Liver (tissue), 9 donors: ENCODE data around the gene DNAH17. TPM values are rescaled to one million over a fixed set of nuclear protein-coding genes. Genes with fewer than 3 reads are reported as not detected.

Experiments used
- DNase-seq: peaks from one replicate; pipeline ENCODE4 v3.0.0-alpha.2; 2017; ENCODE audit warnings: low spot score
- H3K27ac ChIP-seq, 2 donors: one replicate each; pipeline ENCODE4 v1.7.0; 2013; ENCODE audit warnings: inconsistent platforms in 2 of 2, low read length in 2 of 2, control low read depth in 1 of 2, low read depth in 1 of 2, mild to moderate bottlenecking in 1 of 2
- H3K27me3 ChIP-seq, 4 donors: one replicate each; pipeline versions ENCODE4 v1.6.1 to v1.7.0; 2013; ENCODE audit warnings: low read length in 3 of 4, inconsistent platforms in 1 of 4, mild to moderate bottlenecking in 1 of 4, moderate library complexity in 1 of 4; ENCODE audit not compliant: control insufficient read depth in 4 of 4, insufficient read depth in 4 of 4
- H3K36me3 ChIP-seq, 4 donors: one replicate each; pipeline versions ENCODE4 v1.6.1 to v1.7.0; 2013; ENCODE audit warnings: low read length in 3 of 4, mild to moderate bottlenecking in 3 of 4, low read depth in 1 of 4, moderate library complexity in 1 of 4; ENCODE audit not compliant: control insufficient read depth in 4 of 4, insufficient read depth in 3 of 4
- H3K4me1 ChIP-seq, 4 donors: one replicate each; pipeline versions ENCODE4 v1.6.1 to v1.7.0; 2013; ENCODE audit warnings: low read length in 3 of 4, mild to moderate bottlenecking in 3 of 4, moderate library complexity in 1 of 4; ENCODE audit not compliant: control insufficient read depth in 4 of 4, insufficient read depth in 4 of 4
- H3K4me3 ChIP-seq, 3 donors: one replicate each; pipeline versions ENCODE4 v1.6.1 to v1.7.0; 2013; ENCODE audit warnings: low read length in 3 of 3, control low read depth in 1 of 3, low read depth in 1 of 3, mild to moderate bottlenecking in 1 of 3
- H3K9ac ChIP-seq, 2 donors: one replicate each; pipeline ENCODE4 v1.7.0; 2013; ENCODE audit warnings: low read length in 2 of 2, mild to moderate bottlenecking in 2 of 2, moderate library complexity in 2 of 2, control low read depth in 1 of 2, low read depth in 1 of 2
- H3K9me3 ChIP-seq, 4 donors: one replicate each; pipeline versions ENCODE4 v1.6.1 to v1.7.0; 2013; ENCODE audit warnings: low read length in 3 of 4; ENCODE audit not compliant: control insufficient read depth in 4 of 4
- FOXA1 ChIP-seq: IDR thresholded peaks from 2 replicates; pipeline ENCODE4 v1.6.1; 2016; ENCODE audit warnings: antibody characterized with exemption
- GABPA ChIP-seq, 2 donors: IDR thresholded peaks in 1 of 2; conservative IDR thresholded peaks in 1 of 2; 2 replicates each; pipeline ENCODE4 v1.6.1; 2016; ENCODE audit warnings: antibody characterized with exemption in 2 of 2, mild to moderate bottlenecking in 1 of 2, moderate library complexity in 1 of 2
- HNF4G ChIP-seq: IDR thresholded peaks from 2 replicates; pipeline ENCODE4 v1.6.1; 2016; ENCODE audit warnings: antibody characterized with exemption
- NR2F2 ChIP-seq: IDR thresholded peaks from 2 replicates; pipeline ENCODE4 v1.6.1; 2016; ENCODE audit warnings: antibody characterized with exemption
- RAD21 ChIP-seq, 2 donors: IDR thresholded peaks; 2 replicates each; pipeline ENCODE4 v1.6.1; 2016; ENCODE audit warnings: antibody characterized with exemption in 2 of 2, mild to moderate bottlenecking in 2 of 2
- RXRA ChIP-seq, 2 donors: IDR thresholded peaks; 2 replicates each; pipeline ENCODE4 v1.6.1; 2017 to 2018; ENCODE audit warnings: antibody characterized with exemption in 2 of 2, mild to moderate bottlenecking in 1 of 2
- SP1 ChIP-seq: IDR thresholded peaks from 2 replicates; pipeline ENCODE4 v1.6.1; 2018; ENCODE audit warnings: antibody characterized with exemption, mild to moderate bottlenecking
- TAF1 ChIP-seq: conservative IDR thresholded peaks from 2 replicates; pipeline ENCODE4 v1.6.1; 2016; ENCODE audit warnings: antibody characterized with exemption, mild to moderate bottlenecking
- WGBS: extraction: QIAGEN DNeasy Blood & Tissue Kit; methylation state at CpG from one replicate; pipeline ENCODE4 v1.1.7; 2013; 5-methylcytosine and 5-hydroxymethylcytosine counted together
- polyA plus RNA-seq, 2 donors: library from polyadenylated mRNA; stranded (reverse) in 1 of 2; unstranded in 1 of 2; fragments of 200-250 nt in 1 of 2; fragments of >200 nt in 1 of 2; fragmentation: Nextera tagmentation in 1 of 2; extraction: Ambion mirVana in 1 of 2; gene quantifications; one replicate each; pipeline versions ENCODE4 v1.2.1 to v1.2.3, GENCODE V29; 2013 to 2015
- total RNA-seq, 2 donors: library from RNA; depleted of rRNA; stranded (reverse); fragments of >200 nt; gene quantifications; one replicate each; pipeline ENCODE4 v1.2.3, GENCODE V29; 2014
- TF ChIP-seq, protein P1 (sequence below): fragments of 150-350 bp; IDR thresholded peaks from 2 replicates; pipeline ENCODE4 v1.5.1; 2017; ENCODE audit warnings: improper control_type of control experiment, low read depth, low read length; ENCODE audit not compliant: missing input control
- TF ChIP-seq, protein P2 (sequence below): IDR thresholded peaks from 2 replicates; pipeline ENCODE4 v1.6.1; 2016; ENCODE audit warnings: antibody characterized with exemption
- TF ChIP-seq, protein P3 (sequence below): IDR thresholded peaks from 2 replicates; pipeline ENCODE4 v1.6.1; 2016; ENCODE audit warnings: antibody characterized with exemption, mild to moderate bottlenecking
- donor health status: healthy.
- donor health status: healthy.
- donor health status: healthy.
- donor health status: healthy.
- donor health status: healthy.

Gene DNAH17
- total and polyA plus RNA-seq, 4 donors = 0.09 to 0.79 TPM; not detected in 2

DNA sequence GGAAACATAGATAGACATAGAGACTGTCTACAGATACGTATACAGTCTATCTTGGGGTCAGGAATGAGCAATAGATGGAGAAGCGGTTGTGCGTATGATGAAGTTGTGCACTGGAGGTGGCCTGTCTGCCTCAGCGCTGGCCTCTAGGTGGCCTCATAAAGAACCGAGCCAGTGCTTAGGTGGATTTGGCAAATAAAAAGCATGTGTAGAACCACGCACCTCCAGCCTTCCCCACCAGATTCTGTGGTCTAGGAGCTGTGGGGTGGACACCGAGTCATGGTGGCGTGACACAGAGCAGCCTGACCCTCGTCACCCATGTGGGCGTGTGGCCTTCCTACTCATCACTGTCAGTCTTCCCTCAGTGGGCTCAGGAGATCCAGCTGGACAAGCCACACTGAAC is 164.8 kb downstream of the DNAH17 start:
- Histone ChIP-seq H3K27ac (peak overlapping the region; percentile 20 to 21), H3K4me1 (peaks cover 8 to 12% (median 9%) of the 10 kb centered on the region in 4 donors), H3K36me3 (no peaks in the 10 kb centered on the region), H3K9ac (no peak overlapping the region), H3K4me3 (no peak overlapping the region), H3K27me3 (no peaks in the 10 kb centered on the region), H3K9me3 (no peaks in the 10 kb centered on the region)
- TF ChIP-seq RAD21 (IDR thresholded peaks at IDR 0.05) = no peak
- TF ChIP-seq FOXA1 = no peak
- no peak for TF ChIP-seq TAF1
- TF ChIP-seq, protein P1, sequence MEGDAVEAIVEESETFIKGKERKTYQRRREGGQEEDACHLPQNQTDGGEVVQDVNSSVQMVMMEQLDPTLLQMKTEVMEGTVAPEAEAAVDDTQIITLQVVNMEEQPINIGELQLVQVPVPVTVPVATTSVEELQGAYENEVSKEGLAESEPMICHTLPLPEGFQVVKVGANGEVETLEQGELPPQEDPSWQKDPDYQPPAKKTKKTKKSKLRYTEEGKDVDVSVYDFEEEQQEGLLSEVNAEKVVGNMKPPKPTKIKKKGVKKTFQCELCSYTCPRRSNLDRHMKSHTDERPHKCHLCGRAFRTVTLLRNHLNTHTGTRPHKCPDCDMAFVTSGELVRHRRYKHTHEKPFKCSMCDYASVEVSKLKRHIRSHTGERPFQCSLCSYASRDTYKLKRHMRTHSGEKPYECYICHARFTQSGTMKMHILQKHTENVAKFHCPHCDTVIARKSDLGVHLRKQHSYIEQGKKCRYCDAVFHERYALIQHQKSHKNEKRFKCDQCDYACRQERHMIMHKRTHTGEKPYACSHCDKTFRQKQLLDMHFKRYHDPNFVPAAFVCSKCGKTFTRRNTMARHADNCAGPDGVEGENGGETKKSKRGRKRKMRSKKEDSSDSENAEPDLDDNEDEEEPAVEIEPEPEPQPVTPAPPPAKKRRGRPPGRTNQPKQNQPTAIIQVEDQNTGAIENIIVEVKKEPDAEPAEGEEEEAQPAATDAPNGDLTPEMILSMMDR = peak; percentile 22
- DNase-seq = no peak
- WGBS = 89% methylated on average over 10 of the region's 10 CpGs

DNA sequence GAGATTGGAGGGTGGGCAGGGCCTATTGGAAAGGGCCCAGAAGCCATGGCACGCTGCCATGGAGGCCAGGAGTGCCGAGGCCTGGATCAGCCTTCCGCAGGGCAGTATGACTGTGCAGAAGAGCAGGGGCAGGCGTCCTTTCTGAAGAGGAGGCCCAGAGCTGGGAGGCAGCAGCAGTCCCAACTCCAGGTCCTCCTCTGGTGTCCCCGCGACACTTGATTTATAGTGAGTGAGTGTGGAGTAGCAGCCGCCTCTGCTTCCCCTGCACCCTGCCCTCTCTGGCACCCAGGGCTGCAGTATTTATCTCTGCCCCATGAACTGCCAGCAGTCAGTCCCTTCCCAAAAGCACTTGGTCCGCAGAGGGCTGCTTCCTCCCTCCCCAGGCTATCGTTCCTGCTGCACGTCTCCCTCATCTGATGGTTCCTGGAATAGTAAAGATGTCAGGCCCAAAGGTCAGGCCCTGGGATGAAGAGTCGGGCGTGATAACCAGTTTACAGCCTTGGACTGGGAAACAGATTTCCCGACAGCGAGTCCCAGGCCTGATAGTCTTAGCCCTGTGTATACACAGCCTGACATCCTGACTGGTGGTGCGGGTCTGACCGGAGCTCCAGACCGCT is 165.8 kb downstream of the DNAH17 start:
- Histone ChIP-seq H3K9me3 (no peaks in the 10 kb centered on the region), H3K27ac (peak overlapping the region; percentile 35 to 39), H3K36me3 (no peaks in the 10 kb centered on the region), H3K27me3 (no peaks in the 10 kb centered on the region), H3K9ac (no peak overlapping the region), H3K4me1 (peaks cover 8 to 12% (median 9%) of the 10 kb centered on the region in 4 donors), H3K4me3 (no peak overlapping the region)
- DNase-seq = no peak
- 68% methylated on average over 17 of the region's 17 CpGs for WGBS
- TF ChIP-seq TAF1 (no peak), RXRA (IDR thresholded peaks at IDR 0.05) (peak; percentile 44 to 59), NR2F2 (peak; percentile 99), SP1 (peak; percentile 51), HNF4G (no peak), RAD21 (IDR thresholded peaks at IDR 0.05) (peak in 1 of 2 donors; percentile 26), GABPA (IDR thresholded peaks at IDR 0.05 in 1 of 2, conservative IDR thresholded peaks at IDR 0.05 in 1 of 2) (no peak)
- TF ChIP-seq, protein P2, sequence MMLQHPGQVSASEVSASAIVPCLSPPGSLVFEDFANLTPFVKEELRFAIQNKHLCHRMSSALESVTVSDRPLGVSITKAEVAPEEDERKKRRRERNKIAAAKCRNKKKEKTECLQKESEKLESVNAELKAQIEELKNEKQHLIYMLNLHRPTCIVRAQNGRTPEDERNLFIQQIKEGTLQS = no peak
- TF ChIP-seq, protein P3, sequence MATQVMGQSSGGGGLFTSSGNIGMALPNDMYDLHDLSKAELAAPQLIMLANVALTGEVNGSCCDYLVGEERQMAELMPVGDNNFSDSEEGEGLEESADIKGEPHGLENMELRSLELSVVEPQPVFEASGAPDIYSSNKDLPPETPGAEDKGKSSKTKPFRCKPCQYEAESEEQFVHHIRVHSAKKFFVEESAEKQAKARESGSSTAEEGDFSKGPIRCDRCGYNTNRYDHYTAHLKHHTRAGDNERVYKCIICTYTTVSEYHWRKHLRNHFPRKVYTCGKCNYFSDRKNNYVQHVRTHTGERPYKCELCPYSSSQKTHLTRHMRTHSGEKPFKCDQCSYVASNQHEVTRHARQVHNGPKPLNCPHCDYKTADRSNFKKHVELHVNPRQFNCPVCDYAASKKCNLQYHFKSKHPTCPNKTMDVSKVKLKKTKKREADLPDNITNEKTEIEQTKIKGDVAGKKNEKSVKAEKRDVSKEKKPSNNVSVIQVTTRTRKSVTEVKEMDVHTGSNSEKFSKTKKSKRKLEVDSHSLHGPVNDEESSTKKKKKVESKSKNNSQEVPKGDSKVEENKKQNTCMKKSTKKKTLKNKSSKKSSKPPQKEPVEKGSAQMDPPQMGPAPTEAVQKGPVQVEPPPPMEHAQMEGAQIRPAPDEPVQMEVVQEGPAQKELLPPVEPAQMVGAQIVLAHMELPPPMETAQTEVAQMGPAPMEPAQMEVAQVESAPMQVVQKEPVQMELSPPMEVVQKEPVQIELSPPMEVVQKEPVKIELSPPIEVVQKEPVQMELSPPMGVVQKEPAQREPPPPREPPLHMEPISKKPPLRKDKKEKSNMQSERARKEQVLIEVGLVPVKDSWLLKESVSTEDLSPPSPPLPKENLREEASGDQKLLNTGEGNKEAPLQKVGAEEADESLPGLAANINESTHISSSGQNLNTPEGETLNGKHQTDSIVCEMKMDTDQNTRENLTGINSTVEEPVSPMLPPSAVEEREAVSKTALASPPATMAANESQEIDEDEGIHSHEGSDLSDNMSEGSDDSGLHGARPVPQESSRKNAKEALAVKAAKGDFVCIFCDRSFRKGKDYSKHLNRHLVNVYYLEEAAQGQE = no peak
- TF ChIP-seq, protein P1 = no peak
